Stimulated activated CD8-positive, alpha-beta memory T cell treated with anti-CD3 and anti-CD28 coated beads, Interleukin-12 subunit alpha, Interleukin-12 subunit beta, amount 100 ng/mL, for 4 hours (primary cell): ENCODE results near the gene PDSS2.
"Not testable (repeated sequence)": the region's sequence is repeated elsewhere in the genome, so short reads cannot be mapped to it uniquely, and the experiment has no call there.

ENCODE experiments used
- DNase-seq: peaks from one replicate; pipeline ENCODE4 v3.0.0-alpha.2; 2020; ENCODE audit warnings: low read depth

Gene PDSS2

GRCh38 chr6:107216197-107216933 is 243.0 kb downstream of the PDSS2 start:
- DNase-seq: no peak

GRCh38 chr6:107215334-107215733 is 244.0 kb downstream of the PDSS2 start:
- no peak for DNase-seq

DNA sequence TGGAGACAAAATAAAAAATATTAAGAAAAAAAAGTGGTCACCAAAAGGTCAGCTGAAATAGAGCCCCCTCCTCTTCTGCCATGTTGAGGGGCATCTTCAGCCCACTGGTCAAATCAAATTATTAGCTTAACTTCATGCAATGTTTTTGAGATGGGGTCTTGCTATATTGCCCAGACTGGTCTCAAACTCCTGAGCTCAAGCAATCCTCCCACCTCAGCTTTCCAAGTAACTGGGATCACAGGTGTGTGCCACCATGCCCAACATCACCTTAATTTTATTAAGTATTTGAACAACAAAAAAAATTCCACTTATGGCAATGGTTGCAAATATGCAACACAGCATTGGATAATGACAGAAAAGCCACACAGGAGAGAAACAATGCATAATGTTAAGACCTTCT is 244.7 kb downstream of the PDSS2 start:
- DNase-seq: no peak

- DNase-seq: no peak
These were observed 249.7 kb downstream of the PDSS2 start for GRCh38 chr6:107209406-107210305.

- DNase-seq: no peak
These were observed 252.0 kb downstream of the PDSS2 start for GRCh38 chr6:107207251-107207873.

- DNase-seq: no peak
These were observed 254.0 kb downstream of the PDSS2 start for GRCh38 chr6:107205058-107205998.

DNA sequence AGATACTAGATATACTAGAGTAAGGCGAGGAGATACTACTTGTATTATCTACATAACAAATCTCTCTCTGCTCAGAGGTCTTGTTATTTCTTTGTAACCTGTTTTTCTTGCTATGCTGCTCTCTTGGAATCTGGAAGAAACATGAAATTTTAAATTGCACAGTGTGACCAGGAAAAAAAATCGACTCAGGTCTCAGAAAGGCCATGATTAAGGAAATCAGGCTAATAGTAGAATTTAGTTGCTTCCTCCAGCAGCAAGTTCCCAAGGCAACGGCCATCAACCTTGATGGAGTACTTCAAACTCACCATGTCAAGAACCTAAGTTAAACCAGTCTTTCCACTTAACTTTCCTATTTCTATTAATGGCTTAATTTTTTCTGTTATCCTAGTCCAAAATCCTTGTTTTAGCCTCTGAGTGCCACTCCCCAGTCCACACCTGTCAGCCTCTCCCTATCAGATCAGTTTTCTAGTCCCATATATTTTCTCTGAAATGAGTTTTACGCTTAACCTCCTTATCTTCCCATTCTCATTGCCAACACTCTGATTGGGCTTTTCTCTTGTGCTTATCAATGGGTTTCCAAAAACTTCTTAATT is 256.4 kb downstream of the PDSS2 start:
- DNase-seq: no peak

DNA sequence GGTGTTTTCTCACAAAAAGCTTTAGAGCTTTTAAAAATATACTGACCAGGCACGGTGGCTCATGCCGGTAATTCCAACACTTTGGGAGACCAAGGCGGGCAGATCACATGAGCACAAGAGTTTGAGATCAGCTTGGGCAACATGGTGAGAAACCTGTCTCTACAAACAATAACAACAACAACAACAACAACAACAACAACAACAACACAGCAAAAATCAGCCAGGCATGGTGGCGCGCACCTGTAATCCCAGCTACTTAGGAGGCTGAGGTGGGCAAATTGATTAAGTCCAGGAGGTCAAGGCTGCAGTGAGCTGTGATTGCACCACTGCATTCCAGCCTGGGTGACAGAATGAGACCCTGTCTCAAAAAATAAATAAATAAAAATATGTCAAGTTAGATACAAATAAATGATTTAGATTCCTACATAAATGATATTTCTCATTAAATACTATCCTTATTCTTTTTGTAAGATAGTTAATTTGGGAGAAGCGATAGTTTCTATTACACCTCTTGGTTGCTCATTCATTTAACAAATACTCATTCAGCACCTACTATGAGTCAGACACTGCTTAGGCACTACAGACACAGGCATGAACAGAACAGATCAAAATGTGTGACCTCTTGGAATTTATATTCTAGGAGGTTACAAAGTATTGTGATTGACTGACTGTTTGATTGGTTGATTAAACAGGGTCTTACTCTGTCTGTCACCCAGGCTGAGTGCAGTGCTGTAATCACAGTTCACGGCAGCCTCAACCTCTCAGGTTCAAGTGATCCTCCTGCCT is 260.5 kb downstream of the PDSS2 start:
- DNase-seq: no peak

DNA sequence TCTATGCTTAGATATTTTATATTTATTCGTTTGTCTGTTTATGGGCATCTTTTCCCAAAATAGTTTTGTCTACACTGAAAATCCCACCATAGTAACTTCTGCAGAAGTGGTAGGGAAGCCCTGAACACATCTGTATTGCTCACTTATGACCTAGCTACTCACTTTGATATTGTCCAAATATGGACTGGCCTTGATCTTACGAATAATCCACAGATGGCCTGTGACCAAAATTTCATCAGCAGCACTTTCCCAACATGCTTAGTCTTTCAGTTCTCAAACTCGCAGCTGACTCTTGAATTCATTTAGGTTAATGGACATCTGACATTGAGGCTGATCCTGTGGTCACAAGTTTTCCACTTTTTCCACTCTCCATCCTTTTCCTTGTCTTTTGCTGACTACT is 263.2 kb downstream of the PDSS2 start:
- no peak for DNase-seq

- not testable (repeated sequence) for DNase-seq
These were observed 264.6 kb downstream of the PDSS2 start for GRCh38 chr6:107194723-107195122.

DNA sequence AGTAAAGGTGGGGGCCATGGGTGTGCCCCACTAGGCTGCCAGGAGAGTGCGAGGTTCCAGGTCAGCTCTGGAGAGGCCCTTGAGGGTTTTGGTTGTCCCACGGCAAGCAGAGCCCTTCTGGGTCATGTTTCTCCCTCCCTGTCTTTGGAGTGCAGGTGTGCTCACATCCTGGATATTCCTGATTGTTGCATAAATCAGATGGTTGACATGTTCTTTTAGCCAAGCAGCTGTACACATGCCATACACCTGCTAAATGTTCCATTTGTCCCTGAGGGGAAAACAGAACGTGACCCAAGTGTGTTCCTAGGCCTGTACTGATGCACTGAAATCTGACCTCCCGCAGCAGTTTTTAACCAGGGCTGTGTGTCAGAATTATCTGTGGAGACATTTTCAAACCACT is 266.5 kb downstream of the PDSS2 start:
- DNase-seq: no peak

- DNase-seq: no peak
These were observed 271.7 kb downstream of the PDSS2 start for GRCh38 chr6:107187630-107188029.

GRCh38 chr6:107186047-107186446 is 273.3 kb downstream of the PDSS2 start:
- DNase-seq: no peak

DNA sequence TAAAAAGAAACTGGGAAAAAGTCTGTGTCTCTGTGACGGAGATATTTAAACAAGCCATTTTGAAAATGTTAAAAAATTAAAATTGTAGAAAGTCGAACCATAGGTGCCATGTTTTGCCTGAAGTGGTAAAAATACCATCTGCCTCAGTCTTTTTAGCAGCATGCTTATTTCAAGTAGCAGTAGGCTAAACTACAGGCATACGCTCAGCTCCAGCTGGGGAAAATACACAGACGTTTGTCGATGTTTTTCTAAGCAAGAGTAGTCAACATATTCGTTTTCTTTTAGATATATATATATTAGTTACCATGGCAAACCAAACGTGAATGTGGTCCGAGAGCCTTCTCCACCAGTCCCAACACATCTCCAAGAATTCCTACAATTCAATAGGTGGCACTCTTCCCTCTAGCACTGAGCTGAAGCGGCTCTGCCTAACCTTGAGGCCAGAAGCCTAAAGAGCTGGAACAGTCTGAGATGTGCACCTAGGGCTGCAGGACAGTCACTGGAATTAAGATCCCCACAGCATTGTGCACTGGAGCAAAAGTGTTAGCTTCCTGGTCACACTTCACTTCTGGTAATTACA is 273.9 kb downstream of the PDSS2 start:
- no peak for DNase-seq

GRCh38 chr6:107184435-107184834 is 274.9 kb downstream of the PDSS2 start:
- no peak for DNase-seq

- no peak for DNase-seq
These were observed 279.3 kb downstream of the PDSS2 start for GRCh38 chr6:107180099-107180498.

GRCh38 chr6:107179004-107179403 is 280.4 kb downstream of the PDSS2 start:
- no peak for DNase-seq

DNA sequence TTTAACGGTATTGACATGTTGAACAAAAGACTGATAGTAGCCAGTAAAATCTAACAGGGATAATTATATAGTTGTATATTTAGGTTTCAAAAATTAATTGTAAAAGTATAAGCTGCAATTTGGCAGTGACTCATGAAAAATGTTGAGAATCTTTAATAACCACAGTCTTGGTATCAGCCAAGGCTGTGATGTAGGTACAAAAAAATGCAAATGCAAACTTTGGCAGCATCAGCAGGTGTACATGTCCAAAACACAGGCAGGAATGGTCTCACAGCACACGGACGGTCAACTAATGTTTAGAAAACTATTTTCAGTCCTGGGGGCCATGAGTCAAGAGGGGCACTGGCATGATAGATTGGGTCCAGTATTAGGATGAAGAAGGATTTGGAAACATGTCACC is 285.6 kb downstream of the PDSS2 start:
- DNase-seq: no peak

GRCh38 chr6:107171513-107171912 is 287.9 kb downstream of the PDSS2 start:
- DNase-seq: no peak

DNA sequence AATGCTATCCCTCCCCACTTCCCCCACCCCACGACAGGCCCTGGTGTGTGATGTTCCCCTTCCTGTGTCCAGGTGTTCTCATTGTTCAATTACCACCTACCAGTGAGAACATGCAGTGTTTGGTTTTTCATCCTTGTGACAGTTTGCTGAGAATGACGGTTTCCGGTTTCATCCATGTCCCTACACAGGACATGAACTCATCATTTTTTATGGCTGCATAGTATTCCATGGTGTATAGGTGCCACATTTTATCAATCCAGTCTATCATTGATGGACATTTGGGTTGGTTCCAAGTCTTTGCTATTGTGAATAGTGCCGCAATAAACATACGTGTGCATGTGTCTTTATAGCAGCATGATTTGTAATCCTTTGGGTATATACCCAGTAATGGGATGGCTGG is 295.1 kb downstream of the PDSS2 start:
- DNase-seq: not testable (repeated sequence)
